SK-N-SH (cell line): ENCODE results near the gene PARP8.

ENCODE experiments used
- CTCF ChIP-seq: fragments of 200-600 bp; sonication (generic); IDR thresholded peaks from 2 replicates; pipeline ENCODE4 v1.6.1; 2017; ENCODE audit warnings: antibody characterized with exemption, mild to moderate bottlenecking, moderate library complexity
- RAD21 ChIP-seq: IDR thresholded peaks from 2 replicates; pipeline ENCODE4 v1.6.1; 2012; ENCODE audit warnings: mild to moderate bottlenecking, low read length
- RCOR1 ChIP-seq: fragments of 150-350 bp; IDR thresholded peaks from 2 replicates; pipeline ENCODE4 v1.6.1; 2017; ENCODE audit warnings: antibody characterized with exemption, low read length
- TF ChIP-seq, protein P1 (sequence below): IDR thresholded peaks from 2 replicates; pipeline ENCODE4; 2012

- TF ChIP-seq RCOR1 (no peak), CTCF (no peak), RAD21 (no peak)
- TF ChIP-seq, protein P1, sequence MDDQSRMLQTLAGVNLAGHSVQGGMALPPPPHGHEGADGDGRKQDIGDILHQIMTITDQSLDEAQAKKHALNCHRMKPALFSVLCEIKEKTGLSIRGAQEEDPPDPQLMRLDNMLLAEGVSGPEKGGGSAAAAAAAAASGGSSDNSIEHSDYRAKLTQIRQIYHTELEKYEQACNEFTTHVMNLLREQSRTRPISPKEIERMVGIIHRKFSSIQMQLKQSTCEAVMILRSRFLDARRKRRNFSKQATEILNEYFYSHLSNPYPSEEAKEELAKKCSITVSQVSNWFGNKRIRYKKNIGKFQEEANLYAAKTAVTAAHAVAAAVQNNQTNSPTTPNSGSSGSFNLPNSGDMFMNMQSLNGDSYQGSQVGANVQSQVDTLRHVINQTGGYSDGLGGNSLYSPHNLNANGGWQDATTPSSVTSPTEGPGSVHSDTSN, result no peak
Measured at GRCh38 chr5:50752800-50753199, 86.4 kb downstream of the PARP8 start.
